AG10803 (cell line): Measurements from ENCODE around the gene ADCY5.
A peak's percentile ranks its signal among the peaks of the same experiment; 100 is the strongest.

Experiments
- DNase-seq: peaks from one replicate; pipeline ENCODE4 v3.0.0; 2010; ENCODE audit warnings: low read depth
- H3K4me3 ChIP-seq: 2 replicates; pipeline ENCODE4 v1.5.1; 2011; ENCODE audit warnings: mild to moderate bottlenecking, low read length, control low read depth
- TF ChIP-seq, protein P1 (sequence below): conservative IDR thresholded peaks from 2 replicates; pipeline ENCODE4 v1.5.1; 2011; ENCODE audit warnings: mild to moderate bottlenecking, low read length, control low read depth, inconsistent platforms

Gene ADCY5

DNA sequence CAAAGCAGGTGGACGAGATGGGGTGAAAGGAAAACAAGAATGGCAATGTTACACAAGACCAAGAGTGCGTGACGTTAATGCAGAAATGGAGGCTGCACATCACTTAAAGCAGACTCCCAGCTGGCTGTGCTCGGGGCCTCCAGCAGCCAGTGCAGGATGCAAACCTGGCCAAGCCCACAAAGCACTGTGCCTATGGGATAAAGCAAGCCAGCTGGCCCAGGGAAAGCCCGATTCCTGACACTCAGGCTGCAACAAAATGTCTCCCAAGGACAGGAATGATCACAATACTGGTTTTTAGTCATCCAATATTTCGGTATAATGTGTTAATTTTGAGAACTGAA lies 161.0 kb downstream of the ADCY5 start:
- H3K4me3 ChIP-seq, result no peak overlapping the region
- no peak for DNase-seq
- TF ChIP-seq, protein P1, sequence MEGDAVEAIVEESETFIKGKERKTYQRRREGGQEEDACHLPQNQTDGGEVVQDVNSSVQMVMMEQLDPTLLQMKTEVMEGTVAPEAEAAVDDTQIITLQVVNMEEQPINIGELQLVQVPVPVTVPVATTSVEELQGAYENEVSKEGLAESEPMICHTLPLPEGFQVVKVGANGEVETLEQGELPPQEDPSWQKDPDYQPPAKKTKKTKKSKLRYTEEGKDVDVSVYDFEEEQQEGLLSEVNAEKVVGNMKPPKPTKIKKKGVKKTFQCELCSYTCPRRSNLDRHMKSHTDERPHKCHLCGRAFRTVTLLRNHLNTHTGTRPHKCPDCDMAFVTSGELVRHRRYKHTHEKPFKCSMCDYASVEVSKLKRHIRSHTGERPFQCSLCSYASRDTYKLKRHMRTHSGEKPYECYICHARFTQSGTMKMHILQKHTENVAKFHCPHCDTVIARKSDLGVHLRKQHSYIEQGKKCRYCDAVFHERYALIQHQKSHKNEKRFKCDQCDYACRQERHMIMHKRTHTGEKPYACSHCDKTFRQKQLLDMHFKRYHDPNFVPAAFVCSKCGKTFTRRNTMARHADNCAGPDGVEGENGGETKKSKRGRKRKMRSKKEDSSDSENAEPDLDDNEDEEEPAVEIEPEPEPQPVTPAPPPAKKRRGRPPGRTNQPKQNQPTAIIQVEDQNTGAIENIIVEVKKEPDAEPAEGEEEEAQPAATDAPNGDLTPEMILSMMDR, result no peak

GRCh38 chr3:123287051-123287961 lies 161.6 kb downstream of the ADCY5 start:
- no peak for DNase-seq
- no peak overlapping the region for H3K4me3 ChIP-seq
- TF ChIP-seq, protein P1, result no peak

GRCh38 chr3:123286308-123287023 lies 162.4 kb downstream of the ADCY5 start:
- TF ChIP-seq, protein P1, result peak; percentile 88
- no peak overlapping the region for H3K4me3 ChIP-seq
- peak; percentile 50 for DNase-seq

- no peak for DNase-seq
These were observed 163.0 kb downstream of the ADCY5 start for GRCh38 chr3:123285931-123286307.

DNA sequence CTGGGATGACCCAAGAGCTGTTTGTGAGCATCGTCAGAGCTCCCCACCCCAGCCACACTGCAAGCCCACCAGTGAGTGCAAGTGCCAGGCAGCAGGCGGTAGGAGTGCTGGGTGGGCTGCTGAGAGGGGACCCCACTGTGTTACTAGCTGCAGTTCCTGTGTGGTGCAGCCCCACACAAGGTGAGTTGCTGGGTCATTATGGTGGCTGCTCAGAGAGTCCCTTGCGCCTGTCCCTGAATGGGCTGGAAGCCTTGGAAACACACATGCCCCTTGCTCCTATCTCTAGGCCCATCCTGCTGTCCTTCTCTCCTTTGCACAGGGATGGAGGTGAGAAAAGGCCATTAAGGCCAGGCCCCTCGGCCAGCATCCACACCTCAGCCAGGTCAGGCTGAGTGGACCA lies 163.4 kb downstream of the ADCY5 start:
- TF ChIP-seq, protein P1, result no peak
- no peak overlapping the region for H3K4me3 ChIP-seq
- DNase-seq, result no peak

More at GRCh38 chr3:123285931-123286307, 163.0 kb downstream of the ADCY5 start:
- TF ChIP-seq, protein P1, result no peak
- H3K4me3 ChIP-seq, result no peak overlapping the region

- TF ChIP-seq, protein P1, result no peak
- no peak overlapping the region for H3K4me3 ChIP-seq
- no peak for DNase-seq
These were observed 163.8 kb downstream of the ADCY5 start for GRCh38 chr3:123285066-123285465.
